HEK293 (cell line): ENCODE results near the gene TTBK1.

Experiments used
- EGR2 ChIP-seq: fragments of 450-650 bp; formaldehyde crosslinking; IDR thresholded peaks from 2 replicates; pipeline ENCODE4 v1.5.1; 2016; ENCODE audit warnings: low read depth, missing biosample characterization, missing genetic modification characterization
- ELK4 ChIP-seq: IDR thresholded peaks from 2 replicates; pipeline ENCODE4 v1.6.1; 2011; ENCODE audit warnings: mild to moderate bottlenecking, low read depth, low read length, borderline replicate concordance
- GLI2 ChIP-seq: fragments of 450-650 bp; formaldehyde crosslinking; IDR thresholded peaks from 2 replicates; pipeline ENCODE4; 2017; ENCODE audit warnings: missing biosample characterization, missing genetic modification characterization, low read depth, borderline replicate concordance
- KLF16 ChIP-seq: fragments of 450-650 bp; formaldehyde crosslinking; IDR thresholded peaks from 2 replicates; pipeline ENCODE4 v1.5.1; 2017; ENCODE audit warnings: missing biosample characterization, missing genetic modification characterization
- KLF17 ChIP-seq: fragments of 450-650 bp; formaldehyde crosslinking; IDR thresholded peaks from 2 replicates; pipeline ENCODE4 v1.5.1; 2016; ENCODE audit warnings: missing biosample characterization, missing genetic modification characterization
- PBX3 ChIP-seq: sonication (generic); formaldehyde crosslinking; IDR thresholded peaks from 2 replicates; pipeline ENCODE4 v1.8.1; 2022; ENCODE audit warnings: mild to moderate bottlenecking, moderate library complexity, missing genetic modification reagents
- PRDM4 ChIP-seq: fragments of 450-650 bp; formaldehyde crosslinking; IDR thresholded peaks from 2 replicates; pipeline ENCODE4 v1.5.1; 2017; ENCODE audit warnings: missing biosample characterization, missing genetic modification characterization
- REST ChIP-seq: fragments of 450-650 bp; formaldehyde crosslinking; IDR thresholded peaks from 2 replicates; pipeline ENCODE4 v1.5.1; 2016; ENCODE audit warnings: missing biosample characterization, missing genetic modification characterization
- YY1 ChIP-seq: fragments of 450-650 bp; formaldehyde crosslinking; IDR thresholded peaks from 2 replicates; pipeline ENCODE4 v1.5.1; 2018; ENCODE audit warnings: missing biosample characterization, missing genetic modification characterization
- YY2 ChIP-seq: fragments of 450-650 bp; formaldehyde crosslinking; IDR thresholded peaks from 2 replicates; pipeline ENCODE4 v1.5.1; 2016; ENCODE audit warnings: missing biosample characterization, missing genetic modification characterization
- ZBTB20 ChIP-seq: fragments of 450-650 bp; formaldehyde crosslinking; IDR thresholded peaks from 2 replicates; pipeline ENCODE4 v1.5.1; 2016; ENCODE audit warnings: missing biosample characterization, missing genetic modification characterization
- ZBTB44 ChIP-seq: fragments of 450-650 bp; IDR thresholded peaks from 2 replicates; pipeline ENCODE4 v1.5.1; 2018; ENCODE audit warnings: missing biosample characterization, mild to moderate bottlenecking, missing genetic modification characterization
- ZFP41 ChIP-seq: fragments of 450-650 bp; formaldehyde crosslinking; IDR thresholded peaks from 2 replicates; pipeline ENCODE4 v1.5.1; 2016; ENCODE audit warnings: missing biosample characterization, missing genetic modification characterization, borderline replicate concordance
- ZNF184 ChIP-seq: fragments of 450-650 bp; IDR thresholded peaks from 2 replicates; pipeline ENCODE4 v1.5.1; 2018; ENCODE audit warnings: missing biosample characterization, mild to moderate bottlenecking, missing genetic modification characterization
- ZNF202 ChIP-seq: fragments of 450-650 bp; formaldehyde crosslinking; IDR thresholded peaks from 2 replicates; pipeline ENCODE4 v1.5.1; 2016; ENCODE audit warnings: missing biosample characterization, missing genetic modification characterization, borderline replicate concordance
- ZNF366 ChIP-seq: fragments of 450-650 bp; formaldehyde crosslinking; conservative IDR thresholded peaks from 2 replicates; pipeline ENCODE4 v1.5.1; 2016; ENCODE audit warnings: missing biosample characterization, missing genetic modification characterization
- ZNF501 ChIP-seq: fragments of 450-650 bp; formaldehyde crosslinking; IDR thresholded peaks from 2 replicates; pipeline ENCODE4 v1.5.1; 2016; ENCODE audit warnings: missing biosample characterization, missing genetic modification characterization
- ZNF639 ChIP-seq: fragments of 450-650 bp; formaldehyde crosslinking; IDR thresholded peaks from 2 replicates; pipeline ENCODE4 v1.5.1; 2016; ENCODE audit warnings: missing biosample characterization, missing genetic modification characterization
- ZNF654 ChIP-seq: fragments of 450-650 bp; formaldehyde crosslinking; IDR thresholded peaks from 2 replicates; pipeline ENCODE4 v1.5.1; 2016; ENCODE audit warnings: low read depth, missing biosample characterization, missing genetic modification characterization
- ZNF670 ChIP-seq: fragments of 450-650 bp; formaldehyde crosslinking; IDR thresholded peaks from 2 replicates; pipeline ENCODE4 v1.5.1; 2016; ENCODE audit warnings: missing biosample characterization, missing genetic modification characterization, low read depth
- ZSCAN4 ChIP-seq: fragments of 450-650 bp; formaldehyde crosslinking; IDR thresholded peaks from 2 replicates; pipeline ENCODE4 v1.5.1; 2017; ENCODE audit warnings: missing biosample characterization, missing genetic modification characterization

TTBK1 gene

GRCh38 chr6:43247114-43247999, 4.1 kb downstream of the TTBK1 start (continued):
- 0 out of 2 replicates have a peak, but pooled peaks have one; percentile 7 for TF ChIP-seq PRDM4 (tag by site-specific recombination)
- no peak; the same call in 1 of the 2 replicates for TF ChIP-seq ZNF366
- no peak for TF ChIP-seq ZNF639
- no peak for TF ChIP-seq ZNF202 (tag by site-specific recombination)
- TF ChIP-seq KLF17 (tag by site-specific recombination): 0 out of 2 replicates have a peak, but pooled peaks have one; percentile 10
- peak; percentile 53 for TF ChIP-seq ZNF501 (tag by site-specific recombination)
- TF ChIP-seq ZNF654 (tag by site-specific recombination): no peak
- TF ChIP-seq ZBTB20 (tag by site-specific recombination): peak; percentile 90
- no peak for TF ChIP-seq ZFP41
- TF ChIP-seq ZBTB44 (tag by site-specific recombination): no peak
- 0 out of 2 replicates have a peak, but pooled peaks have one; percentile 11 for TF ChIP-seq PBX3 (CRISPR knock-in tag)
- TF ChIP-seq ZNF670 (tag by site-specific recombination): no peak
- TF ChIP-seq EGR2 (tag by site-specific recombination): peak; percentile 97
- peak; percentile 96 for TF ChIP-seq ZSCAN4
- TF ChIP-seq YY1: peak; percentile 53; the same call in 1 of the 2 replicates
- TF ChIP-seq KLF16 (tag by site-specific recombination): peak; percentile 42; the same call in 1 of the 2 replicates
- peak; percentile 92 for TF ChIP-seq ZNF184 (tag by site-specific recombination)
- peak; percentile 62; the same call in 1 of the 2 replicates for TF ChIP-seq YY2 (tag by site-specific recombination)
- TF ChIP-seq GLI2 (tag by site-specific recombination): no peak
- no peak for TF ChIP-seq ELK4
- TF ChIP-seq REST: no peak
